ENCODE data around the gene CAPZA1. TPM values are rescaled to one million over a fixed set of nuclear protein-coding genes. Genes with fewer than 3 reads are reported as not detected.

CAPZA1 gene
- total RNA-seq, 1 experiment from 2014 or later: 148 TPM

DNA sequence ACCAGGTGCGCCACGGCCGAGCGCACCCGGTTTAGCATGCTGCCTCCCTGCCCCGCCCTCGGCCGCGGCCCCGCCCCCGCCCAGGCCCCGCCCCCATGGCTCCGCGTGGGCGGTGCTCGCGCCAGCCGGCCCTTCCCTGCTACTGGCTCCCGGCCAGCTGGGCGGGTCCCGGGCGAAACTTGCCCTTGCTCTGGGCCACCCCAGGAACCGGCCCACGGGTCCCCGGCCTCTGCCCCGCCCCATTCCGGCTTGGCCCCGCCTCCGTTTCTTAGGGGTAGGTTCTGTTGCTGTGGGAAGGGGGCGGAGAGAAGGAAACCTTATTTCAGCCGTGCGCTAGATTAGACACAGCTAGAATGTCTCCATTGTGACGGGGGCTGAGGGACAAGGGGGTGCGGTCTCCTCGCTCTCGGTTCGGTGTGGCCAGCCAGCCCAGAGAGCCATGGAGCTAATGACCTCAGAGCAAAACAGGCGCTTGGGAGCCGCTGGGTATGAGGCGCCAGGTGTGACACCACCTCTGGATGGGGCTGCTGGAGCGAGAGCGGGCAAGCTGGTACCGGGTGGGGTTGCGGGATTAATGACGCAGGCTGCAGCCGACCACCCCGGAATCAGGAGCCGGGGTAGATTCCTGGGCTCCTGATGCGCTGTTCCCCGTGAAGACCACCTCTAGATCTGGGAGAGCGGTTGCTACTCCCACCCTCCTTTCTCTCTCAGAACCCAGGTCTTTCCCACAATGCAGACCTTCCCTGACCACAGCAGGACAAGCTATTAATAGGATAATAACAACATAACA lies 95.8 kb downstream of the CAPZA1 start, which contains the start of gene PPM1J:
PPM1J (minus strand) TSS at position 69 of the 790 bp plus-strand sequence; CDS start at position 38, 31 bp downstream.
- Histone ChIP-seq H3K4me2 (ENCODE audit: low read length) (peak within 1 kb of the TSS; percentile 99), H4K20me1 (ENCODE audit: insufficient read depth) (no peaks in the 10 kb centered on the region), H3K36me3 (ENCODE audit: control insufficient read depth in 1 of 2, insufficient read depth in 2 of 2, low read length in 2 of 2) (no peaks in the 10 kb centered on the region), H3K4me1 (ENCODE audit: control insufficient read depth in 1 of 2, insufficient read depth in 2 of 2, low read length in 2 of 2) (peaks cover 18 to 39% of the 10 kb centered on the region in 2 experiments), H3K27ac (ENCODE audit: low read depth, low read length) (peak within 1 kb of the TSS; percentile 34; the same call in 1 of the 2 replicates), H2AFZ (ENCODE audit: low read depth, low read length, poor library complexity, severe bottlenecking) (peak within 1 kb of the TSS; percentile 91), H3K9ac (ENCODE audit: low read length) (peak within 1 kb of the TSS; percentile 72), H3K79me2 (ENCODE audit: insufficient read depth, low read length) (no peaks in the 10 kb centered on the region), H3K9me2 (ENCODE audit: insufficient read depth) (no peaks in the 10 kb centered on the region), H3K27me3 (ENCODE audit: insufficient read depth, low read length) (no peaks in the 10 kb centered on the region), H3K4me3 (replicated peaks in 1 of 2; ENCODE audit: low read depth in 1 of 2, low read length in 2 of 2) (peak within 1 kb of the TSS; percentile 58 to 75), H3K9me3 (ENCODE audit: control insufficient read depth in 1 of 2, insufficient read depth in 1 of 2, low read depth in 1 of 2, low read length in 2 of 2) (no peaks in the 10 kb centered on the region)
- ChIA-PET RAD21 (ENCODE audit: low non-redundant PET in 1 of 2, low total read pairs in 2 of 2, uncharacterized antibody in 2 of 2, unreplicated experiment in 2 of 2) (interaction anchor here (0.7 to 3.3 kb wide), 7 partner anchors 41 to 346 kb away, joined by 3 to 16 read pairs (median 4); partner anchors contain the start of gene MOV10 (in 1 of the 2)), CTCF (interaction anchor here (0.6 to 4.3 kb wide), 21 partner anchors 8 to 1351 kb away, joined by 3 to 114 read pairs (median 3); partner anchors contain the start of genes LRIG2 and RHOC), POLR2A (interaction anchor here (0.9 to 3.5 kb wide), 6 partner anchors 11 to 357 kb away, joined by 3 to 16 read pairs (median 6); partner anchors contain the start of genes LRIG2 and SLC16A1)
- BruUV-seq (replicated peaks): no TSS peak
- ATAC-seq (peak; percentile 82), DNase-seq (ENCODE audit: low read depth, low spot score) (peak; percentile 89)
- intact Hi-C loops (cut with micrococcal nuclease): loop anchor here (1.0 to 5.0 kb wide), 5 partner anchors 89 to 357 kb away; partner anchors contain the start of genes LRIG2 and SLC16A1
- TF ChIP-seq SP1 (IDR thresholded peaks at IDR 0.05; ENCODE audit: low read depth) (peak; percentile 28), SRF (IDR thresholded peaks at IDR 0.05; ENCODE audit: low read depth) (no peak), POLR2AphosphoS5 (IDR thresholded peaks at IDR 0.05; ENCODE audit: low read depth, low read length) (no peak), POLR2A (IDR thresholded peaks at IDR 0.05; ENCODE audit: borderline replicate concordance, extremely low read depth, insufficient read depth, insufficient read length) (no peak), ZNF274 (IDR thresholded peaks at IDR 0.05; ENCODE audit: low read depth, low read length) (no peak), FOSL1 (IDR thresholded peaks at IDR 0.05; ENCODE audit: low read depth) (no peak), ZFX (IDR thresholded peaks at IDR 0.05) (no peak), EGR1 (IDR thresholded peaks at IDR 0.05; ENCODE audit: low read depth) (peak; percentile 85)
- TF ChIP-seq, protein P1, sequence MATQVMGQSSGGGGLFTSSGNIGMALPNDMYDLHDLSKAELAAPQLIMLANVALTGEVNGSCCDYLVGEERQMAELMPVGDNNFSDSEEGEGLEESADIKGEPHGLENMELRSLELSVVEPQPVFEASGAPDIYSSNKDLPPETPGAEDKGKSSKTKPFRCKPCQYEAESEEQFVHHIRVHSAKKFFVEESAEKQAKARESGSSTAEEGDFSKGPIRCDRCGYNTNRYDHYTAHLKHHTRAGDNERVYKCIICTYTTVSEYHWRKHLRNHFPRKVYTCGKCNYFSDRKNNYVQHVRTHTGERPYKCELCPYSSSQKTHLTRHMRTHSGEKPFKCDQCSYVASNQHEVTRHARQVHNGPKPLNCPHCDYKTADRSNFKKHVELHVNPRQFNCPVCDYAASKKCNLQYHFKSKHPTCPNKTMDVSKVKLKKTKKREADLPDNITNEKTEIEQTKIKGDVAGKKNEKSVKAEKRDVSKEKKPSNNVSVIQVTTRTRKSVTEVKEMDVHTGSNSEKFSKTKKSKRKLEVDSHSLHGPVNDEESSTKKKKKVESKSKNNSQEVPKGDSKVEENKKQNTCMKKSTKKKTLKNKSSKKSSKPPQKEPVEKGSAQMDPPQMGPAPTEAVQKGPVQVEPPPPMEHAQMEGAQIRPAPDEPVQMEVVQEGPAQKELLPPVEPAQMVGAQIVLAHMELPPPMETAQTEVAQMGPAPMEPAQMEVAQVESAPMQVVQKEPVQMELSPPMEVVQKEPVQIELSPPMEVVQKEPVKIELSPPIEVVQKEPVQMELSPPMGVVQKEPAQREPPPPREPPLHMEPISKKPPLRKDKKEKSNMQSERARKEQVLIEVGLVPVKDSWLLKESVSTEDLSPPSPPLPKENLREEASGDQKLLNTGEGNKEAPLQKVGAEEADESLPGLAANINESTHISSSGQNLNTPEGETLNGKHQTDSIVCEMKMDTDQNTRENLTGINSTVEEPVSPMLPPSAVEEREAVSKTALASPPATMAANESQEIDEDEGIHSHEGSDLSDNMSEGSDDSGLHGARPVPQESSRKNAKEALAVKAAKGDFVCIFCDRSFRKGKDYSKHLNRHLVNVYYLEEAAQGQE (IDR thresholded peaks at IDR 0.05; ENCODE audit: low read depth): no peak
